Fibroblast of lung (primary cell): Measurements from ENCODE around the gene KLF16. TPM values are rescaled to one million over a fixed set of nuclear protein-coding genes. Genes with fewer than 3 reads are reported as not detected.

ENCODE experiments used
- DNase-seq, 2 donors: peaks; one replicate each; pipeline versions ENCODE4 v3.0.0 to v3.0.0-alpha.2; 2010; ENCODE audit warnings: low read depth in 2 of 2
- H2AFZ ChIP-seq: 2 replicates; pipeline ENCODE4 v1.5.1; 2012; ENCODE audit warnings: low read length, control low read depth, inconsistent platforms
- H3K27ac ChIP-seq: 2 replicates; pipeline ENCODE4 v1.5.1; 2011; ENCODE audit warnings: low read length, control low read depth; ENCODE audit not compliant: insufficient read depth
- H3K27me3 ChIP-seq: 2 replicates; pipeline ENCODE4 v1.5.1; 2011; ENCODE audit warnings: mild to moderate bottlenecking, low read length; ENCODE audit not compliant: control insufficient read depth, insufficient read depth
- H3K36me3 ChIP-seq: 2 replicates; pipeline ENCODE4 v1.5.1; 2011; ENCODE audit warnings: low read length; ENCODE audit not compliant: control insufficient read depth, insufficient read depth
- H3K4me1 ChIP-seq: 2 replicates; pipeline ENCODE4 v1.5.1; 2011; ENCODE audit warnings: low read length; ENCODE audit not compliant: control insufficient read depth, insufficient read depth; ENCODE audit errors: extremely low read depth
- H3K4me2 ChIP-seq: 2 replicates; pipeline ENCODE4 v1.5.1; 2011; ENCODE audit warnings: low read length, control low read depth; ENCODE audit not compliant: insufficient read depth; ENCODE audit errors: extremely low read depth
- H3K4me3 ChIP-seq, 4 experiments: fragments of 200-600 bp in 1 of 4; sonication (generic) in 1 of 4; replicated peaks in 1 of 4; 2 replicates each; pipeline ENCODE4 v1.5.1; 2011 to 2016; ENCODE audit warnings: low read length in 4 of 4, low read depth in 3 of 4, mild to moderate bottlenecking in 3 of 4, control low read depth in 2 of 4, inconsistent platforms in 1 of 4, mixed read lengths in 1 of 4; ENCODE audit not compliant: insufficient read depth in 1 of 4; ENCODE audit errors: control extremely low read depth in 1 of 4
- H3K79me2 ChIP-seq: 2 replicates; pipeline ENCODE4 v1.5.1; 2012; ENCODE audit warnings: mild to moderate bottlenecking, low read length, inconsistent platforms; ENCODE audit not compliant: control insufficient read depth, insufficient read depth
- H3K9ac ChIP-seq: 2 replicates; pipeline ENCODE4 v1.5.1; 2011; ENCODE audit warnings: mild to moderate bottlenecking, low read length, control low read depth; ENCODE audit not compliant: insufficient read depth
- H3K9me3 ChIP-seq: 2 replicates; pipeline ENCODE4 v1.5.1; 2012; ENCODE audit warnings: low read depth, low read length; ENCODE audit not compliant: control insufficient read depth, insufficient read depth
- H4K20me1 ChIP-seq: 2 replicates; pipeline ENCODE4 v1.5.1; 2011; ENCODE audit warnings: low read length; ENCODE audit not compliant: control insufficient read depth, insufficient read depth; ENCODE audit errors: extremely low read depth
- EZH2 ChIP-seq: IDR thresholded peaks from 2 replicates; pipeline ENCODE4 v1.5.1; 2012; ENCODE audit warnings: low read length, control low read depth, mild to moderate bottlenecking; ENCODE audit errors: missing control alignments
- polyA plus RNA-seq, 2 donors: library from polyadenylated mRNA; depleted of rRNA in 1 of 2; stranded (reverse) in 1 of 2; unstranded in 1 of 2; fragments of >200 nt; gene quantifications; 2 replicates each; pipeline ENCODE4 v1.2.1, GENCODE V29; 2011 to 2012; ENCODE audit warnings: missing spikeins in 1 of 2
- total RNA-seq: library from RNA; depleted of rRNA; stranded (reverse); fragments of >200 nt; gene quantifications from 2 replicates; pipeline ENCODE4 v1.2.1, GENCODE V29; 2014
- TF ChIP-seq, protein P1 (sequence below), 2 donors: IDR thresholded peaks in 1 of 2; conservative IDR thresholded peaks in 1 of 2; 1 replicate in 1 of 2; 2 replicates in 1 of 2; pipeline ENCODE4 v1.5.1; 2011 to 2012; ENCODE audit warnings: low read length in 2 of 2, control low read depth in 1 of 2, inconsistent platforms in 1 of 2, low read depth in 1 of 2, mild to moderate bottlenecking in 1 of 2

KLF16 gene
- total and polyA plus RNA-seq, 2 donors (not counting 1 experiment from before 2014, with no cell fraction given): 4.2 to 6.9 TPM

DNA sequence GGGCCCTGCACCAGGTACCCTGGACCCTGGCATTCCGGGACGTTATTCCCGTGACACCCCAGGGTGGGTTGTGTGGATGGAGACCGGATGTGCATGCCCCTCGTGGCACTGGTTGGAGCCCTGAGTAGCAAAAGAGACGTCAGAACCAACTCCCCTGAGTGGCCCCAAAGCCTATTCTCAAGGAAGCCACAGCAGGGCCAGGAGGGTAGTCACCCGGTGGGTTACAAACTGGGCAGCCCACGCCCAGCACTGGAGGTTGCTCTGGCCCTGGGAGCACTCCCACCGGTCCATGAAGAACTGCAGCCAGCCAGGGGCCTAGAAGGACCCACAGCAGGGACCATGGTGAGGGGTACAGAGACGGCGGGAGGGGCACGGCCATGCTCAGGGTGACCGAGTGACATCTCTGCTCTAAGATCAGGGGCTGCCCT lies 7.5 kb downstream of the KLF16 start:
- Histone ChIP-seq H3K4me2 (peak overlapping the region; percentile 85), H3K9me3 (no peaks in the 10 kb centered on the region), H3K36me3 (no peaks in the 10 kb centered on the region), H3K27ac (peak overlapping the region; percentile 92), H3K4me1 (peaks cover 48% of the 10 kb centered on the region), H3K9ac (peak overlapping the region; percentile 65), H4K20me1 (no peaks in the 10 kb centered on the region), H3K4me3 (peak overlapping the region; percentile 26 to 48 (median 36)), H3K27me3 (no peaks in the 10 kb centered on the region), H3K79me2 (peaks cover 70% of the 10 kb centered on the region), H2AFZ (no peak overlapping the region)
- no peak for DNase-seq
- TF ChIP-seq, protein P1, sequence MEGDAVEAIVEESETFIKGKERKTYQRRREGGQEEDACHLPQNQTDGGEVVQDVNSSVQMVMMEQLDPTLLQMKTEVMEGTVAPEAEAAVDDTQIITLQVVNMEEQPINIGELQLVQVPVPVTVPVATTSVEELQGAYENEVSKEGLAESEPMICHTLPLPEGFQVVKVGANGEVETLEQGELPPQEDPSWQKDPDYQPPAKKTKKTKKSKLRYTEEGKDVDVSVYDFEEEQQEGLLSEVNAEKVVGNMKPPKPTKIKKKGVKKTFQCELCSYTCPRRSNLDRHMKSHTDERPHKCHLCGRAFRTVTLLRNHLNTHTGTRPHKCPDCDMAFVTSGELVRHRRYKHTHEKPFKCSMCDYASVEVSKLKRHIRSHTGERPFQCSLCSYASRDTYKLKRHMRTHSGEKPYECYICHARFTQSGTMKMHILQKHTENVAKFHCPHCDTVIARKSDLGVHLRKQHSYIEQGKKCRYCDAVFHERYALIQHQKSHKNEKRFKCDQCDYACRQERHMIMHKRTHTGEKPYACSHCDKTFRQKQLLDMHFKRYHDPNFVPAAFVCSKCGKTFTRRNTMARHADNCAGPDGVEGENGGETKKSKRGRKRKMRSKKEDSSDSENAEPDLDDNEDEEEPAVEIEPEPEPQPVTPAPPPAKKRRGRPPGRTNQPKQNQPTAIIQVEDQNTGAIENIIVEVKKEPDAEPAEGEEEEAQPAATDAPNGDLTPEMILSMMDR (conservative IDR thresholded peaks at IDR 0.05 in 1 of 2, IDR thresholded peaks at IDR 0.05 in 1 of 2; ENCODE audit: low read depth in 1 of 2, low read length in 2 of 2): no peak
- TF ChIP-seq EZH2: no peak

- Histone ChIP-seq H3K4me1 (peaks cover 42% of the 10 kb centered on the region), H2AFZ (no peak overlapping the region), H3K9ac (peak overlapping the region; percentile 65)
These were observed 8.1 kb downstream of the KLF16 start for GRCh38 chr19:1855040-1855827.

DNA sequence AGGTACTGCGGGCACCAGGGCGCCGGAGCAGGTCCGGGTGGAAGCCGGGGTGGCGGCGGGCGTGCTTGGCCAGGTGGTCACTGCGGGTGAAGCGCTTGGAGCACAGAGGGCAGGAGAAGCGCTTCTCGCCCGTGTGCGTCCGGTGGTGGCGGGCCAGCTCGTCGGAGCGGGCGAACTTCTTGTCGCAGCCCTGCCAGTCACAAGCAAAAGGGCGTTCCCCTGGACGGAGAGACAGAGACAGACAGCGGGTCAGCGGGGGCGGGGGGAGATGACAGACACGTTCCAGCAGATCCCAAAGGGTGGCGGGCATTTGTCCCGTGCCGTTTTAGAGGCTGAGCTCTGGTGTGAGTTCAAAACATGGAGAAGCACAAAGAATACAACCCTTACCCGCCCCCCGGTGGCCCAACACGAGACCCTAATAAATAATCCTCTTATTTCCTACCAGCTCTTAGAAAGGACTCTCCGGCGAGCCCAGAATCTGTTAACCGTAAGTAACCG lies 8.8 kb downstream of the KLF16 start:
- no peak overlapping the region for H2AFZ ChIP-seq
- no peaks in the 10 kb centered on the region for H4K20me1 ChIP-seq
- H3K4me2 ChIP-seq: no peak overlapping the region
- DNase-seq: no peak
- H3K9ac ChIP-seq: peak overlapping the region; percentile 23
- H3K79me2 ChIP-seq: peaks cover 58% of the 10 kb centered on the region
- peaks cover 38% of the 10 kb centered on the region for H3K4me1 ChIP-seq
- H3K9me3 ChIP-seq: no peaks in the 10 kb centered on the region
- TF ChIP-seq, protein P1 (conservative IDR thresholded peaks at IDR 0.05 in 1 of 2, IDR thresholded peaks at IDR 0.05 in 1 of 2; ENCODE audit: low read depth in 1 of 2, low read length in 2 of 2): no peak
- TF ChIP-seq EZH2: no peak
- H3K4me3 ChIP-seq: peak overlapping the region in 1 of 4 experiments; percentile 35
- H3K36me3 ChIP-seq: no peaks in the 10 kb centered on the region
- peak overlapping the region; percentile 40 for H3K27ac ChIP-seq
- H3K27me3 ChIP-seq: no peaks in the 10 kb centered on the region

More at GRCh38 chr19:1855040-1855827, 8.1 kb downstream of the KLF16 start:
- no peaks in the 10 kb centered on the region for H3K36me3 ChIP-seq
- no peak for TF ChIP-seq EZH2
- H3K27me3 ChIP-seq: no peaks in the 10 kb centered on the region
- H3K4me3 ChIP-seq: peak overlapping the region; percentile 26 to 48 (median 36)
- no peaks in the 10 kb centered on the region for H4K20me1 ChIP-seq
- H3K27ac ChIP-seq: peak overlapping the region; percentile 92
- H3K9me3 ChIP-seq: no peaks in the 10 kb centered on the region
- H3K4me2 ChIP-seq: peak overlapping the region; percentile 85
- peak; percentile 65 to 91 for DNase-seq
- H3K79me2 ChIP-seq: peaks cover 64% of the 10 kb centered on the region
